ENCODE results near the gene FASTKD1. TPM values are rescaled to one million over a fixed set of nuclear protein-coding genes. Genes with fewer than 3 reads are reported as not detected.
A peak's percentile ranks its signal among the peaks of the same experiment; 100 is the strongest.
"Not testable (repeated sequence)": the region's sequence is repeated elsewhere in the genome, so short reads cannot be mapped to it uniquely, and the experiment has no call there.

The FASTKD1 gene
- total RNA-seq, 2 experiments from 2014 or later: 6.3 to 7.2 TPM

DNA sequence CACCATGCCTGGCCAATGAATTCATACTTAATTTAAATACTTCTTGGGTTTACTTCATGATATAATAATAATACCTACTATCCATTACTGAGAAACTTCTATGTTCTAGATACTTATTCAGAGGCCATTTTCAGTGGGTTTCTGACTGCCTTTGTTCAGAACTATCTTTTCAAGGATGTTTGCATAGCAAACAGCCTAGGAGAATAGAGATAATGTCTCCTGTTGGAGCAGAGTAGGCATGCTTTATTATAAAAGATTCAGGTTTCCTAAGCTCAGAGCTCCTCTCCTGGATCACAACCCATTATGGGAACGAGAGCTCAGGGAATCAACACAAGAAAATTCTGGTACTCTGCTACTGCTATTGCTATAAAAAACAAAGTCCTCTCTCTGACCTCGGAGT is 11.1 kb downstream of the FASTKD1 start:
- no peak overlapping the region for H3K4me3 ChIP-seq (ENCODE audit: low read length)
- POLR2A ChIA-PET: interaction anchor here (1.0 to 1.5 kb wide), 3 partner anchors 11 to 264 kb away, joined by 3 to 11 read pairs (median 7); partner anchors contain the start of genes FASTKD1 and PPIG
- CTCF ChIA-PET: no interaction called here
- Mint-ChIP-seq H3K9me3 (no peaks in the 10 kb centered on the region), H3K27ac (no peak overlapping the region), H3K27me3 (no peaks in the 10 kb centered on the region), H3K4me3 (peak overlapping the region; percentile 22), H3K4me1 (ENCODE audit: low read depth) (no peaks in the 10 kb centered on the region), H3K36me3 (ENCODE audit: low read depth) (peaks cover 52% of the 10 kb centered on the region)
- intact Hi-C loops (cut with DNase I, micrococcal nuclease): loop anchor here in 1 of 2 experiments (5.0 to 10.0 kb wide), 2 partner anchors 85 to 588 kb away; partner anchors contain the start of gene BBS5
- no peak overlapping the region for H3K27ac ChIP-seq (ENCODE audit: low read depth in 1 of 2, low read length in 2 of 2)
- H3K36me3 ChIP-seq (ENCODE audit: insufficient read depth, low read length): peaks cover 6% of the 10 kb centered on the region
- peak in 1 of 14 experiments; percentile 5 for DNase-seq
- ATAC-seq (ENCODE audit: poor library complexity): peak; percentile 37
- no peaks in the 10 kb centered on the region for H3K27me3 ChIP-seq (ENCODE audit: control insufficient read depth in 1 of 2, insufficient read depth in 2 of 2, low read length in 2 of 2)
- no peaks in the 10 kb centered on the region for H3K4me1 ChIP-seq (ENCODE audit: insufficient read depth, low read length)
- H3K9me3 ChIP-seq (ENCODE audit: control insufficient read depth in 1 of 2, insufficient read depth in 1 of 2, low read length in 2 of 2): no peaks in the 10 kb centered on the region
- TF ChIP-seq, protein P1, sequence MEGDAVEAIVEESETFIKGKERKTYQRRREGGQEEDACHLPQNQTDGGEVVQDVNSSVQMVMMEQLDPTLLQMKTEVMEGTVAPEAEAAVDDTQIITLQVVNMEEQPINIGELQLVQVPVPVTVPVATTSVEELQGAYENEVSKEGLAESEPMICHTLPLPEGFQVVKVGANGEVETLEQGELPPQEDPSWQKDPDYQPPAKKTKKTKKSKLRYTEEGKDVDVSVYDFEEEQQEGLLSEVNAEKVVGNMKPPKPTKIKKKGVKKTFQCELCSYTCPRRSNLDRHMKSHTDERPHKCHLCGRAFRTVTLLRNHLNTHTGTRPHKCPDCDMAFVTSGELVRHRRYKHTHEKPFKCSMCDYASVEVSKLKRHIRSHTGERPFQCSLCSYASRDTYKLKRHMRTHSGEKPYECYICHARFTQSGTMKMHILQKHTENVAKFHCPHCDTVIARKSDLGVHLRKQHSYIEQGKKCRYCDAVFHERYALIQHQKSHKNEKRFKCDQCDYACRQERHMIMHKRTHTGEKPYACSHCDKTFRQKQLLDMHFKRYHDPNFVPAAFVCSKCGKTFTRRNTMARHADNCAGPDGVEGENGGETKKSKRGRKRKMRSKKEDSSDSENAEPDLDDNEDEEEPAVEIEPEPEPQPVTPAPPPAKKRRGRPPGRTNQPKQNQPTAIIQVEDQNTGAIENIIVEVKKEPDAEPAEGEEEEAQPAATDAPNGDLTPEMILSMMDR (IDR thresholded peaks at IDR 0.05): no peak

DNA sequence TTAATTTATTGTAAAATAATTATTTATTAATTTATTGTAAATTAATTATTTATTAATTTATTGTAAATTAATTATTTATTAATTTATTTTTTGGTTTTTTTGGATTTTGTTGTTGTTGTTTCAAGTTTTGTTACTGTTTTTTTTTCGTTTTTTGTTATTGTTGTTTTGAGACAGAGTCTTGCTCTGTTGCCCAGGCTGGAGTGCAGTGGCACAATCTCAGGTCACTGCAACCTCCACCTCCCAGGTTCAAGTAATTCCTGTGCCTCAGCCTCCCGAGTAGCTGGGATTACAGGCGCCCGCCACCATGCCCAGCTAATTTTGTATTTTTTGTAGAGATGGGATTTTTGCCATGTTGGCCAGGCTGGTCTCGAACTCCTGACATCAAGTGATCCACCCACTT is 11.6 kb downstream of the FASTKD1 start:
- intact Hi-C loops (cut with DNase I, micrococcal nuclease): loop anchor here in 1 of 2 experiments (5.0 to 10.0 kb wide), 2 partner anchors 85 to 587 kb away; partner anchors contain the start of gene BBS5
- ATAC-seq (ENCODE audit: poor library complexity); H3K4me1 Mint-ChIP-seq (ENCODE audit: low read depth); H3K27ac Mint-ChIP-seq; H3K4me3 ChIP-seq (ENCODE audit: low read length); H3K4me3 Mint-ChIP-seq; H3K4me1 ChIP-seq (ENCODE audit: insufficient read depth, low read length); CTCF ChIA-PET; H3K9me3 ChIP-seq (ENCODE audit: control insufficient read depth in 1 of 2, insufficient read depth in 1 of 2, low read length in 2 of 2); DNase-seq; H3K27me3 ChIP-seq (ENCODE audit: control insufficient read depth in 1 of 2, insufficient read depth in 2 of 2, low read length in 2 of 2); H3K36me3 ChIP-seq (ENCODE audit: insufficient read depth, low read length); H3K27ac ChIP-seq (ENCODE audit: low read depth in 1 of 2, low read length in 2 of 2); H3K9me3 Mint-ChIP-seq; H3K27me3 Mint-ChIP-seq: not testable (repeated sequence)
- POLR2A ChIA-PET: interaction anchor here (1.0 to 1.5 kb wide), 3 partner anchors 11 to 265 kb away, joined by 3 to 11 read pairs (median 7); partner anchors contain the start of genes FASTKD1 and PPIG
- peaks cover 51% of the 10 kb centered on the region for H3K36me3 Mint-ChIP-seq (ENCODE audit: low read depth)

DNA sequence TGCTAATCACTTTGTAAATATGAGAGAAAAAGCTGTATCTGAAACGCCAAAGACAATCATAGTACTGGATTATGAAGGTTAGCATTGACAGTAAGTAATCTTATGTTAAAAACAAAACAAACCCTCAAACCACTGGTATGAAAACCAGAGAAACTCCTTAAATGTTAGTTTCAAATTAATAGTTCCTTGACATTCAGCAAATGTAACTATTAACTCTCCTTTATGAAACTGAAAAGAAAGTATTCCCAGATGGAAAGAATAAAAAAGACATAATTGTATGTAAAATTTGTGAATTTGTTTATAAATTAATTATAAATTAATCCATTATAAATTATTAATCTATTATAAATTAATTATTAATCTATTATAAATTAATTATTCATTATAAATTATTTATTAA is 12.3 kb downstream of the FASTKD1 start:
- DNase-seq (peak in 1 of 14 experiments; percentile 20), ATAC-seq (ENCODE audit: poor library complexity) (no peak)
- Mint-ChIP-seq H3K9me3 (no peaks in the 10 kb centered on the region), H3K36me3 (ENCODE audit: low read depth) (peaks cover 52% of the 10 kb centered on the region), H3K4me1 (ENCODE audit: low read depth) (no peaks in the 10 kb centered on the region), H3K27ac (no peak overlapping the region), H3K4me3 (no peak overlapping the region), H3K27me3 (no peaks in the 10 kb centered on the region)
- ChIA-PET CTCF (no interaction called here), POLR2A (no interaction called here)
- TF ChIP-seq, protein P1 (IDR thresholded peaks at IDR 0.05): no peak
- H3K36me3 ChIP-seq (ENCODE audit: insufficient read depth, low read length): peaks cover 6% of the 10 kb centered on the region
- intact Hi-C loops (cut with DNase I, micrococcal nuclease): loop anchor here in 1 of 2 experiments (5.0 to 10.0 kb wide), 2 partner anchors 84 to 587 kb away; partner anchors contain the start of gene BBS5
- H3K27me3 ChIP-seq (ENCODE audit: control insufficient read depth in 1 of 2, insufficient read depth in 2 of 2, low read length in 2 of 2): no peaks in the 10 kb centered on the region
- no peaks in the 10 kb centered on the region for H3K9me3 ChIP-seq (ENCODE audit: control insufficient read depth in 1 of 2, insufficient read depth in 1 of 2, low read length in 2 of 2)
- no peaks in the 10 kb centered on the region for H3K4me1 ChIP-seq (ENCODE audit: insufficient read depth, low read length)
- H3K27ac ChIP-seq (ENCODE audit: low read depth in 1 of 2, low read length in 2 of 2): no peak overlapping the region
- no peak overlapping the region for H3K4me3 ChIP-seq (ENCODE audit: low read length)

DNA sequence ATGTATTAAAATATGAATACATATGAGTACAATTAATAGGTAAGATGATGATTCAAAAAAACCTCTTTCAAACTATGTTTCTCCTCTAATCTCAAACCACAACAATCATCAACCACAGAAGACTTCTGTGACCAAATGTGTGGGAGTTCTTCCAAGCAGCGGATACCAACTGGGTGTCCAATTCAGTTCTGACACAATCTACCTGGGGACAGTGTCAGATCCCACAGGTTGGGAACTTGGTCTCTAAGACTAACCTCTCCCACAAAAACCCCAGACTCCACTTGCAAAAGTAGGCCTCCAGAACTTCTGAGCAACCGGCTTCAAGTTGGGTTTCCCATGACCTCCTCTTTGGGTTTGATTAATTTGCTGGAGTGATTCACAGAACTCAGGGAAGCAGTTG is 26.9 kb downstream of the FASTKD1 start:
- Histone ChIP-seq H3K4me3 (ENCODE audit: low read length) (no peak overlapping the region), H3K4me1 (ENCODE audit: insufficient read depth, low read length) (no peaks in the 10 kb centered on the region), H3K9me3 (ENCODE audit: control insufficient read depth in 1 of 2, insufficient read depth in 1 of 2, low read length in 2 of 2) (no peaks in the 10 kb centered on the region), H3K27ac (ENCODE audit: low read depth in 1 of 2, low read length in 2 of 2) (no peak overlapping the region), H3K27me3 (ENCODE audit: control insufficient read depth in 1 of 2, insufficient read depth in 2 of 2, low read length in 2 of 2) (no peaks in the 10 kb centered on the region), H3K36me3 (ENCODE audit: insufficient read depth, low read length) (peaks cover 28% of the 10 kb centered on the region)
- H3K36me3 Mint-ChIP-seq (ENCODE audit: low read depth): peaks cover 26% of the 10 kb centered on the region
- no peak overlapping the region for H3K4me3 Mint-ChIP-seq
- intact Hi-C loops (cut with DNase I, micrococcal nuclease): no loop called here
- H3K4me1 Mint-ChIP-seq (ENCODE audit: low read depth): no peaks in the 10 kb centered on the region
- H3K27ac Mint-ChIP-seq: no peak overlapping the region
- no peaks in the 10 kb centered on the region for H3K27me3 Mint-ChIP-seq
- TF ChIP-seq, protein P1 (IDR thresholded peaks at IDR 0.05): no peak
- DNase-seq: no peak
- no peak for ATAC-seq (ENCODE audit: poor library complexity)
- ChIA-PET CTCF (no interaction called here), POLR2A (no interaction called here)
- H3K9me3 Mint-ChIP-seq: no peaks in the 10 kb centered on the region

Data from CD4-positive, alpha-beta T cell (primary cell).